ENCODE measurements around the gene VMAC.

GRCh38 chr19:5923356-5923755 is 18.7 kb downstream of the VMAC start:
- TF ChIP-seq CTCF (IDR thresholded peaks at IDR 0.05) (no peak), MAFK (IDR thresholded peaks at IDR 0.05; ENCODE audit: partially characterized antibody) (no peak), REST (IDR thresholded peaks at IDR 0.05) (no peak), EP300 (IDR thresholded peaks at IDR 0.05) (no peak), RCOR1 (IDR thresholded peaks at IDR 0.05; ENCODE audit: low read depth, low read length) (no peak), JUNB (IDR thresholded peaks at IDR 0.05) (no peak), POLR2A (IDR thresholded peaks at IDR 0.05; ENCODE audit: low read length) (no peak), HOXA7 (CRISPR knock-in tag; IDR thresholded peaks at IDR 0.05) (no peak), MYC (IDR thresholded peaks at IDR 0.05; ENCODE audit: borderline replicate concordance, low read length) (no peak), CHD4 (IDR thresholded peaks at IDR 0.05; ENCODE audit: borderline replicate concordance) (no peak), RFX5 (IDR thresholded peaks at IDR 0.05) (no peak), CHD2 (IDR thresholded peaks at IDR 0.05; ENCODE audit: low read length, partially characterized antibody) (no peak), BHLHE40 (IDR thresholded peaks at IDR 0.05; ENCODE audit: low read depth, low read length) (no peak), CEBPB (IDR thresholded peaks at IDR 0.05) (no peak)
